Heart left ventricle (tissue), 13 donors: ENCODE data around the gene ALDH3B2.

Experiments
- POLR2A ChIP-seq, 2 donors: fragments of 450-650 bp; IDR thresholded peaks; one replicate each; pipeline ENCODE4 v1.6.1; 2017; ENCODE audit warnings: antibody characterized with exemption in 2 of 2, mild to moderate bottlenecking in 2 of 2, moderate library complexity in 2 of 2
- TF ChIP-seq, protein P1 (sequence below), 12 donors: fragments of 200-600 bp; sonication (generic) in 4 of 12; IDR thresholded peaks; one replicate each; pipeline versions ENCODE4 v1.5.0 to v1.8.0; 2018 to 2022; ENCODE audit warnings: antibody characterized with exemption in 12 of 12, mild to moderate bottlenecking in 5 of 12
- donor health status: ischemic (EF 13 %, LVEDD 7.1; RV severe dilation, severe dysfunction).
- donor health status: DM: no; HTN: yes; CAD: no.
- donor health status: DM: no; HTN: no; CAD: no.
- donor health status: ischemic (EF 25% LVEDD 6.9; RV normal size, moderate dysfunction).
- donor health status: ischemic (EF 25% LVEDD 5.7; RV mildly dilated, moderate dysfunction).
- donor health status: ischemic (EF 35%, LVEDD 5.7; RV mildly dilated, moderate dysfunction).
- donor health status: nonischemic (EF 11% LVEDD 7.7; RV severe dilation, severe dysfunction).
- donor health status: DM: yes; HTN: yes; CAD: no.
- donor health status: PGD.
- donor health status: ischemic (EF 29% LVEDD 5.4; RV normal size, mild dysfunction).
- donor health status: nonischemic (EF 23%, LVEDD 6.1; RV moderate dilation, normal function).

DNA sequence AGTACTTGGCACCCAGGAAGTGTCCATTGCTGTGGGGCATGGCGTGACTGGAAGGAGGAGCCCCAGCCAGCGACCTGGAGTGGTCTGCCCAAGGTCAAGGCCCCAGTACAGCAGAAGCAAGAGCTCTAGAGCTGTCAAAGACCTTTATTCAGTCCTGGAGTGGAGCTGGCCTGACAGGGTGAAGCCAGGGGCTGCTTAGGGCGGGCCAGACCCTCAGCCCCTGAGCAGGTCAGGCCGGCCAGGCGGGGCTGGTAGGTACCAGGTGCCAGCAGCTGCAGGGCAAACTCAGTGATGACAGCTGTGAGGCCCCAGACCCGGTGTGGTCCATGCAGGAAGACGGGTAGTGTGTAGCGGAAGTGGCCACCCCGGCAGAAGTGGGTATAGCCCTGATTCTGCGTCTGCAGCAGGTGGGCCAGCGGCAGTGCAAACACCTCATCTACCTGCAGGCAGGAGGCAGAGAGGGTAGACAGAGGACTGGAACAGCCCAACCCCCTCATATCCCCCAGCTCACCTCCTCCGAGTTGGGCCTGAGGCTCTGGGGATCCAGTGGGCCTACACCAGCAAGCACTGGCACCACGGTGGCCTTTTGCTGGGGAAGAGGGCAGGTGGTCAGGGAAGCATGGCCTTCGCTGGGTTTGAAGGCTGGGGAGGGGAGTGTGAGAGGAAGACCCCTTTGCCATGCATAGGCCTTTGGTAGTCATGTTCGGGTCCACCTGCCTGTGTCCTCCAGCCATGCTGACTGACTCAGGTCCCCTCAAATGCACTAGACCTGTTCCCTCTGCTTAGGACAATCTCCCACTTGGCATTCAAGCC is 46.4 kb downstream of the ALDH3B2 start:
- no peak for TF ChIP-seq POLR2A (IDR thresholded peaks at IDR 0.05)
- TF ChIP-seq, protein P1, sequence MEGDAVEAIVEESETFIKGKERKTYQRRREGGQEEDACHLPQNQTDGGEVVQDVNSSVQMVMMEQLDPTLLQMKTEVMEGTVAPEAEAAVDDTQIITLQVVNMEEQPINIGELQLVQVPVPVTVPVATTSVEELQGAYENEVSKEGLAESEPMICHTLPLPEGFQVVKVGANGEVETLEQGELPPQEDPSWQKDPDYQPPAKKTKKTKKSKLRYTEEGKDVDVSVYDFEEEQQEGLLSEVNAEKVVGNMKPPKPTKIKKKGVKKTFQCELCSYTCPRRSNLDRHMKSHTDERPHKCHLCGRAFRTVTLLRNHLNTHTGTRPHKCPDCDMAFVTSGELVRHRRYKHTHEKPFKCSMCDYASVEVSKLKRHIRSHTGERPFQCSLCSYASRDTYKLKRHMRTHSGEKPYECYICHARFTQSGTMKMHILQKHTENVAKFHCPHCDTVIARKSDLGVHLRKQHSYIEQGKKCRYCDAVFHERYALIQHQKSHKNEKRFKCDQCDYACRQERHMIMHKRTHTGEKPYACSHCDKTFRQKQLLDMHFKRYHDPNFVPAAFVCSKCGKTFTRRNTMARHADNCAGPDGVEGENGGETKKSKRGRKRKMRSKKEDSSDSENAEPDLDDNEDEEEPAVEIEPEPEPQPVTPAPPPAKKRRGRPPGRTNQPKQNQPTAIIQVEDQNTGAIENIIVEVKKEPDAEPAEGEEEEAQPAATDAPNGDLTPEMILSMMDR (IDR thresholded peaks at IDR 0.05) = no peak
